ENCODE data around the gene MOCOS.

MOCOS gene

GRCh38 chr18:36308711-36309435 lies 121.6 kb downstream of the MOCOS start:
- no peak for DNase-seq

GRCh38 chr18:36309436-36310391 lies 122.4 kb downstream of the MOCOS start:
- DNase-seq, result no peak

GRCh38 chr18:36311026-36311570 lies 123.8 kb downstream of the MOCOS start:
- no peak for DNase-seq

GRCh38 chr18:36312806-36313395 lies 125.6 kb downstream of the MOCOS start:
- DNase-seq, result no peak

DNA sequence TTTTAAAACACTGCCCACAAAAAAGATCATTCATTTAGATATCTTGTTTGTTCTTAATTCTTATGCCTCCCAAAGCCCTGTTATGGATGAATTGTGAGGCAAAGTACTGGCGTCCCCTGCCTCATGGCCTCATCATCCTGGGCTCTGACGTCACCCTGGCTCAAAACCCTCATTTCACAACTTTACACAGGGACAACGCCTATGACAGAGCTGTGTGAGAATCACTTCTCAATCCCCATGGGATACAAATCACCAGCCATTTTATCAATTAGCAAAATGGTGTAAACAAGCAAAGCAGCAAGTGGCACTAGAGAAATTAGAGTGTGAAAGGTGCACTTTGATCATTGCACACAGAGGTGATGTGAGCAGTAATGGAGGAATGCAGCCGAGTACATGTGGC lies 126.8 kb downstream of the MOCOS start:
- no peak for DNase-seq

- no peak for DNase-seq
These were observed 127.5 kb downstream of the MOCOS start for GRCh38 chr18:36314754-36315153.

DNA sequence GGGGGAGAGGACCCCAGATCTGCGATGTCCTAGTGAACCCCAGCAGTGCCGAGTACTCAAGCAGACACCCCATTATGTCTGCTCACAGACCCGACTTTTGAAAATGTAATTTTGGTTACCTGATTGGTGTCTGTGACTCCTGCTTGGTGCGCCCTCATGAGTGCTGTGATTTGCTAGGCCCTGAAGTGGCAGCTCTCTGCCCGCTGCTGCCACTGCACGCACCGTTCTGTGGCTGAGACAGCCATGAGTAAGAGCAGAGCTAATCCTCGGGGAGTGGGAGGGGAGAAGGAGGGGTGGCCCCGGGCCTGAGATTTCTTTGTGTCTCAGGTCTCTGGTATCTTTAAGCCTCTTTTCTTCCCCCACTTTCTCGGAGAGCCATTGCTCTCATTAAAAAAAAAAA lies 128.4 kb downstream of the MOCOS start:
- DNase-seq, result no peak

GRCh38 chr18:36316246-36316645 lies 128.9 kb downstream of the MOCOS start:
- no peak for DNase-seq
